ENCODE data around the gene MBTPS1. TPM values are rescaled to one million over a fixed set of nuclear protein-coding genes. Genes with fewer than 3 reads are reported as not detected.

The MBTPS1 gene
- total RNA-seq, 2 donors from 2014 or later, result 44.0 to 54.4 TPM

DNA sequence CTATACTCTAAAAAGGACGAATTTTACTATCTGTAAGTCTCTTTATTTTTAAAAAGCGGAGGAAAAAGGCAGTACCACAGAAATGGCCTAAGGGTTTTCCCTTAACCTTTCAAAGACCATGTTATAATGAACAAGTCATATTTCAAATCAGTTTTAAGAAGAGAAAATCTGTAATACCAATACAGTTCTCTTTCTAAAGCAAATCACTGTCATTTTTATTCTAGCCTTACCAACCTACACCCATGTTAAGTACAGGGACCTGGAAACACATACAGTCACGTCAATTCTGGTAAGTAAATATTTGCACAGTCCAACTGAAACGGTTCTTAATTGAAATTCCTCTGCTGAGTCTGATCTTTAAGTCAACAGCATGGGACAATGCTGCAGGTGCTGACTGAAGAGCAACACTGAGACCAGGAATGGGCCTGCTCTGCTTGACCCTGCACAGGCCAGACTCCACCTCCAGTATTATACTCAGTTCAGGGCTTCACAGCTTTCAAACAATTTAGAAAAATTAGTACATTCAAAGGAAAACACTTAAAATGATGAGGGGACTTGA, 20.2 kb downstream of the MBTPS1 start:
- Mint-ChIP-seq H3K27ac (no peak overlapping the region), H3K4me1 (no peaks in the 10 kb centered on the region), H3K9me3 (no peaks in the 10 kb centered on the region), H3K36me3 (ENCODE audit: low read depth) (peaks cover 96% of the 10 kb centered on the region), H3K4me3 (no peak overlapping the region), H3K27me3 (no peaks in the 10 kb centered on the region)
- ATAC-seq (replicated peaks), result no peak

DNA sequence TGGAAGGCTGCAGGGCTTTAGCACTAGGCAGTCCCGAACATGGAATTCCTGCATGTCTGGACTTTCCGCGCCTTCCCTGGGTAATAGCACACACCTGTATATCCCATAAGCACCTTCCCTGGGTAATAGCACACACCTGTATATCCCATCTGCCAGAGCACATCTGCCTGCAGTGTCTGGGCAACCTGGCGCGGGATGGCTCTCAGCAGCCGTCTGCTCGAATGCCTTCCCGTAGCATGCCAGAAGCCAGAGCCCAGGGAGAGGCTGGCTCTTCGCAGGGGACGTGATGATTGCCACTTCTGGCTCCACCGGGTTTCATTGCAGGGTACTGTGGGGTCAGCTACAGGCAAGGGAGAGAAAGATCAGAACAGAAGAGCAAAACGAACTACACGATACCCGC, 21.3 kb downstream of the MBTPS1 start:
- Mint-ChIP-seq H3K4me1 (no peaks in the 10 kb centered on the region), H3K27me3 (no peaks in the 10 kb centered on the region), H3K27ac (no peak overlapping the region), H3K4me3 (no peak overlapping the region), H3K36me3 (ENCODE audit: low read depth) (peaks cover 99% of the 10 kb centered on the region), H3K9me3 (no peaks in the 10 kb centered on the region)
- ATAC-seq (replicated peaks), result no peak

DNA sequence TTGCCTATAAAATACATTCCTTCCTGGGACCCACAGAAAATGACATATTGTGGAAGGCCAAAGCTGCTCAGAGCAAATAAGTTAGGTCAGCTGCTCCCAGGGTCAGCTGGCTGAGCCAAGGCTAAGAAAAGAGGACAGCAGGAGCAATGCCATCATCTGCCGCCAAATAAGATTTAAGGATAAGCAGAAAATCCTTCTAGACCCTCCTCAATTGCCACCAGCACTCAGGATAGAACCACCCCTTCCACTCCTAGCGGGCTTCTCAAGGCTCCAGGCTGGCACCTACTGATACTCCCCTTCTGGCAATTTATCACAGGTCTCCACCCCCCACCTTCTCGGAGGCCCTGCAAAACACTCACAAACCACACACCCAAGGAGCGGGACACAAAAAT, 22.9 kb downstream of the MBTPS1 start:
- Mint-ChIP-seq H3K27me3 (no peaks in the 10 kb centered on the region), H3K4me3 (no peak overlapping the region), H3K4me1 (peaks cover 8% of the 10 kb centered on the region), H3K9me3 (no peaks in the 10 kb centered on the region), H3K36me3 (ENCODE audit: low read depth) (peaks cover 100% of the 10 kb centered on the region), H3K27ac (peak overlapping the region; percentile 38)
- no peak for ATAC-seq (replicated peaks)

DNA sequence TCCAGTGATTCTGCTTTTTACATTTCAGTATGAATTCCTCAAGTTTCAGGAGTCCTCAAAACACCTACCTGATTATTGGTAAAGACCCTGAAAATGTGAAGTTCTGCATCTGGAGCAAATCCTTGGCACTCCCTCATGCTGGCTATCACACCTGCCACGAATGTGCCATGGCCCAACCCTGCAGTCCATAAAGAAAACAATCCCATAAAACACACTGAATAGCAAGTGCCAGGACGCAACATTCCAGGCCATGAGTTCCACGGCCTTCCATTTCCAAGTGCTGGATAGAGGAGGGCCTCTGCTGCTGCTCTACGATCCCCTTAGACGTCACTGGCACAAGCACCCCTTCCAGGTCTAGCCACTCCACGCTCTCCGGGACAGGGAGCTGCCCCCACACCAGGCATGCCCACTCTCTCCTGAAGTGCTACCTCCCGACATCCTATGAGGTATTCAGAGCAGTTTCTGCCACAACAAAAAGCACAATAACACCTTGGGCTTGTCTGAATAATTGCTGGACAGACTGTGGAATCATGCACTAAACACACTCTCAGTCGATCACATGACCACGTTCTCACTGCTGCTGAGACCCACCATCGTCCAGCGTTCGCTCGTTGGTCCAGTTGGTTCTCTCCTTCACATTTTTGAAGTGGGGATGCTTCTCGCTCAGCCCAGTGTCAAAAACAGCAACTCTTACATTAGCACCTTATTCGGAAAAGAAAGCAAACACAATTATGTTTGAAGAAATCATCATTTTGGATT, 23.4 kb downstream of the MBTPS1 start:
- peak overlapping the region; percentile 38 for H3K27ac Mint-ChIP-seq
- no peak overlapping the region for H3K4me3 Mint-ChIP-seq
- no peaks in the 10 kb centered on the region for H3K27me3 Mint-ChIP-seq
- no peak for ATAC-seq (replicated peaks)
- H3K4me1 Mint-ChIP-seq, result peaks cover 14% of the 10 kb centered on the region
- peaks cover 100% of the 10 kb centered on the region for H3K36me3 Mint-ChIP-seq (ENCODE audit: low read depth)
- no peaks in the 10 kb centered on the region for H3K9me3 Mint-ChIP-seq

DNA sequence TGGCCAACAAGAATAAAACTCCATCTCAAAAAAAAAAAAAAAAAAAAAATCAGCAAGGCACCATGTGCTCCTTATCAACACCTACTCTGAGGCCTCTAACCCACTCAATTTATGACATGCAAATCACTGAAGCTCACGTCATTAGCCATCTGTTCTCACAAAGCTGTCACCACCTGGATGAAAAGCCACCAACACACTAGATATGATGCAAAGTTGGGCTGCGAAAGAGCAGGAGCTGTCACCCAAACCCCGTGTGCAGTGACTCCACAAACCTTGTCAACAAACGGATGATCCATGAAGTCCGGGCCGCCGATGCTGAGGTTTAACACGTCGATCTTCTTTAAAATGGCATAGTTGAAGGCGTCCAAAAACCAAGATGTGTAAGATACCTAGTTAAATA, 25.3 kb downstream of the MBTPS1 start:
- no peaks in the 10 kb centered on the region for H3K27me3 Mint-ChIP-seq
- H3K9me3 Mint-ChIP-seq, result no peaks in the 10 kb centered on the region
- ATAC-seq (replicated peaks), result no peak
- peaks cover 99% of the 10 kb centered on the region for H3K36me3 Mint-ChIP-seq (ENCODE audit: low read depth)
- no peak overlapping the region for H3K4me3 Mint-ChIP-seq
- no peak overlapping the region for H3K27ac Mint-ChIP-seq
- H3K4me1 Mint-ChIP-seq, result peaks cover 19% of the 10 kb centered on the region

DNA sequence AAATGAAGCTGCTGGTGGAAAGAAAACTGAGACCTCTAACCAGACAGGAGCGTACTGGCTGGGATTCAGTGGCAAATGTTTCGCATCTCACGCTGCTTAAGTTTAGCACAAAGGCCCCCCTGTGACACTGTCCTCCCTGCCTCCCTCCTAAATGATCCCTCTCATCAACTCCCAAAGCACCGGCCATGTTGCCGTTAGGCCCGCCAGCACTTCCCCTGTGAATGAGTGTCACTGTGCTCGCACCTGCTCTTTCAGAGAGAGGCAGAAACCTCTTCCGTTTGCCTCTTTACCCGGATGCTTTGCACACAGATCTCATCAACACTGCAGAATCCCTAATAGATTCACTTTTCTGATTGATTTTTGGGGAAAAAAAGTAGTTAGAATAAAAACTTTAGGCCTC, 26.5 kb downstream of the MBTPS1 start:
- H3K4me1 Mint-ChIP-seq, result peaks cover 25% of the 10 kb centered on the region
- no peak overlapping the region for H3K4me3 Mint-ChIP-seq
- no peaks in the 10 kb centered on the region for H3K9me3 Mint-ChIP-seq
- no peak overlapping the region for H3K27ac Mint-ChIP-seq
- H3K36me3 Mint-ChIP-seq (ENCODE audit: low read depth), result peaks cover 95% of the 10 kb centered on the region
- ATAC-seq (replicated peaks), result no peak
- no peaks in the 10 kb centered on the region for H3K27me3 Mint-ChIP-seq

DNA sequence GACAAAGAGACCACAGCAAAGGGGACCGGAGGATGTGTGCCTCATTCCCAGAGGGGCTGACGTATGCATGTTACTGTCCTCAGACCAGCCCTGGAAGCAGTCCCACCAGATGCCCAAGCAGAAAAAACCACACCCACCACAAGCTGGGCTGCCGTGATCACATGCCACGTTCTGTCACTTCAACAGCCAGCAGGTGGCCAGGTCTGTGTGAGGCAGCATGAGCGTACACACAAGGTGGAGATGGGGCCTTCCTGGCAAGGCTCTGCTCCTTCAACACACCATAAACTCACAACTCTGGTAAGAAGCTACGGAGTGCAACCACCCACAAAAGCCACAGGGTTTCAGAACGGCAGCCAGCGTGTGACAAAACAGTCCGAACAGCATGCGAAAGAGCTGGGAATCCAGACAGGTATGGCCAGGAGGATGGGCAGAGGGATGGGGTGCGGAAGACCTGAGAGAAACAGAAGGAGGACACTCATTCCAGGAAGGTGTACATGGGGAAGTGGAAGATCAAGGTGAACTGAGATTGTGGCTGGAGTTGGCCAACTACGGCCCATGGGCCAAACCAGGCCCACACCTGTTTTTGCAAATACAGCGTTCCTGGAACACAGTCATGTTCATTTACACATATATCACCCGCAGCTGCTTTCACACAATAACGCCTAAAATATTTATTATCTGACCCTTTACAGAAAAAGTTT, 27.9 kb downstream of the MBTPS1 start:
- no peaks in the 10 kb centered on the region for H3K9me3 Mint-ChIP-seq
- peak; percentile 76 for ATAC-seq (replicated peaks)
- peaks cover 95% of the 10 kb centered on the region for H3K36me3 Mint-ChIP-seq (ENCODE audit: low read depth)
- H3K4me1 Mint-ChIP-seq, result peaks cover 29% of the 10 kb centered on the region
- peak overlapping the region; percentile 77 for H3K27ac Mint-ChIP-seq
- H3K4me3 Mint-ChIP-seq, result peak overlapping the region; percentile 38
- H3K27me3 Mint-ChIP-seq, result no peaks in the 10 kb centered on the region

DNA sequence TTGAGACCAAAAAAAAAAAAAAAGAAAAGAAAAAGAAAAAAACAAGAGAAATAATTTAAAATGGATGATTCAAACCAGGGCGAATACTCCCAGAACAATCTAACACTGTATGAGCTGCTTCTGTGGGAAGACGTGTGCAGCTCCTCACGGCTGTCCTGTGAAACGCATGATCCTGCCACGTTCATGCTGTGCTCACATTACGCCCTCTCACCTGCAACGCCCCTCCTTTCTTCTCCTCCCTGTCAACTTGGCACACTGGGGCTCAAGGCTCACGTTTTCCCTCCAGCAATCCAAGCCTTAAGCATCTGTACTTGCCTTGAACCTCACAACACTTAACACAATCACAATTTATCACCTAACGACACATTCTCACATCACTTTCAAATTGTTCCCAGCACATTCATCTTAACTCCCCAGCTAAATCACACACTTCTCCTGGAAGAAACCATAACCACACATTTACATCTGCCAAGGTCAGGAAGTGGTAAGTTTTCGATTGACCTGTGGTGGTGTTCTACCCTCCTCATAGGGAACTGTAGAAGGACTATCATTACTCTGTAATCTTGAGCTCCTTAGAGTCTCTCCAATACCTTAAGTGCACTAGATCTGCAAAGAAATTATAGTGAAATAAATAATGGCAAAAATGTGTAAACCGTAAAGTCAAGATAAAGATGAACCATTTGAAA, 29.1 kb downstream of the MBTPS1 start:
- Mint-ChIP-seq H3K27ac (peak overlapping the region; percentile 1), H3K27me3 (no peaks in the 10 kb centered on the region), H3K9me3 (no peaks in the 10 kb centered on the region), H3K4me3 (no peak overlapping the region), H3K36me3 (ENCODE audit: low read depth) (peaks cover 92% of the 10 kb centered on the region), H3K4me1 (peaks cover 29% of the 10 kb centered on the region)
- peak; percentile 56 for ATAC-seq (replicated peaks)

DNA sequence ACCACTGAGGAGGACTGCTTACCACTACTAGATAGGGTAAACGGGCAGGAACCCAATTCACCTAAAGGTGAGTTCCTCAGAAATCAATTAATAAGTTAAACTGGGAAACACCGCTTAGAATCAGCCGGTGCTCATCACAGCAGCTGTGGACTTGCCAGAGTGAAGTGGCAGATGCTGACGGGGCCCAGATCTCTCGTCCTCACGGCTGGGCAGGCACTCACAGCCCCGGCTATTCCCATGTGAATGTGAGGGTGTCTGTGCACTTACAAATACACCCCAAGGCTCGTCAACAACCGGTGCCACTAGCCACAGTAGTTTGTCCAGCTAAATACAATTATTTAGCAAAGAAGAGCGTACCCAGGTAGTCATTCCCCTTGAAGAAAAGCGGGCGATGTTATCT, 29.7 kb downstream of the MBTPS1 start:
- no peaks in the 10 kb centered on the region for H3K9me3 Mint-ChIP-seq
- H3K36me3 Mint-ChIP-seq (ENCODE audit: low read depth), result peaks cover 92% of the 10 kb centered on the region

DNA sequence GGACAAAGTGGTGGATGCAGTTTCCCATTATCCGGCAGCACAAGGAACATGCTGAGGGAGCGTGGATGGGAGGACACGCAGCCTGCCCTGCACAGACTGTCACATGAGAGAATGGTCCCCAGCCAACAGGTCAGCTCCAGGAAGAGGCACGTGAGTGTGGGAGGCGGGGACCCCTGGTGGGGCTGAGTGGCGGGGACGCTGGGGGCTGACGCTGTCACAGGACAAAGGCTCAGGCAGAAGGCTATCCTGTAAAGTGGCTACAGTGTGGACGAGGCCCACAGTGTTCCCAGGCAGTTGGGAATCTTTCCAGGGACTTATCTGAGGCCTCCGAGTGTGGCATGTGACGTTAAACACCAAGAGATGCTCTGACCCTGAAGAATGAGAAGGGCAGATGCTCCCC, 30.4 kb downstream of the MBTPS1 start:
- peak overlapping the region; percentile 30 for H3K4me3 Mint-ChIP-seq
- peaks cover 29% of the 10 kb centered on the region for H3K4me1 Mint-ChIP-seq
- peak overlapping the region; percentile 33 for H3K27ac Mint-ChIP-seq
- H3K9me3 Mint-ChIP-seq, result no peaks in the 10 kb centered on the region
- peaks cover 92% of the 10 kb centered on the region for H3K36me3 Mint-ChIP-seq (ENCODE audit: low read depth)
- no peaks in the 10 kb centered on the region for H3K27me3 Mint-ChIP-seq
- no peak for ATAC-seq (replicated peaks)

More for the DNA sequence above, 29.7 kb downstream of the MBTPS1 start:
- Mint-ChIP-seq H3K27me3 (no peaks in the 10 kb centered on the region), H3K27ac (no peak overlapping the region), H3K4me3 (no peak overlapping the region), H3K4me1 (peaks cover 29% of the 10 kb centered on the region)
- no peak for ATAC-seq (replicated peaks)

DNA sequence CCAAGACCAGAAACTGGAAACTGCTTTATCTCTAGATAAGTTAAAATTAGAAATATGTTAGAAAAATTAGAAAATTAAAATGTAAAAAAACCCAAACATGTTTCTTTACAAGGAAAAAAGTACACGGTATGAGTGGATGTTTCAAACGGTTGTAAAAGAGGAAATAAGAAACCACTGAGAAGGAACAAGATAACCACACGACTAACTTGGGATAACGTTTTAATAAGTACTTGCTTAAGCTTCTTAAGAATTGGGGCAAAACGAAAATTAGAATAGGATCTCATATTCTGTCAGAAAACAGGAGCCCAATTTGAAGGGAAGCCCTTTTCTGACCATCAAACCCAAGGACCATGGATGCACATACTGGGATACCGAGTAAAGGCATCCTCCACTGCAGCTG, 31.0 kb downstream of the MBTPS1 start:
- peak overlapping the region; percentile 30 for H3K4me3 Mint-ChIP-seq
- ATAC-seq (replicated peaks), result no peak
- H3K9me3 Mint-ChIP-seq, result no peaks in the 10 kb centered on the region
- H3K27ac Mint-ChIP-seq, result peak overlapping the region; percentile 33
- no peaks in the 10 kb centered on the region for H3K27me3 Mint-ChIP-seq
- peaks cover 29% of the 10 kb centered on the region for H3K4me1 Mint-ChIP-seq
- H3K36me3 Mint-ChIP-seq (ENCODE audit: low read depth), result peaks cover 92% of the 10 kb centered on the region

DNA sequence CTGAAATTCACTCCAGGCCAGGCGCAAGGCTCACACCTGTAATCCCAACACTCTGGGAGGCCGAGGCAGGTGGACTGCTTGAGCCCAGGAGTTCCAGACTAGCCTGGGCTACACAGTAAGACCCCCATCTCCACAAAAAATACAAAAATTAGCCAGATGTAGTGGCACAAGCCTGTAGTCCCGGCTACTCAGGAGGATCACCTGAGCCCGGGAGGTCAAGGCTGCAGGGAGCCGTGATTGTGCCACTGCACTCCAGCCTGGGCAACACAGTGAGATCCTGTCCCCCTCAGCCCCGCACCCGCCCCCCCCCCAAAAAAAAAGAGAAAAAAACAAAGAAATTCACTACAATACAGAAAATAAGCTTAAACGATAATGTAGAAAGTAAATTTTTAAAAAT, 31.5 kb downstream of the MBTPS1 start:
- H3K27me3 Mint-ChIP-seq, result no peaks in the 10 kb centered on the region
- no peaks in the 10 kb centered on the region for H3K9me3 Mint-ChIP-seq
- no peak for ATAC-seq (replicated peaks)
- H3K36me3 Mint-ChIP-seq (ENCODE audit: low read depth), result peaks cover 92% of the 10 kb centered on the region
- peaks cover 29% of the 10 kb centered on the region for H3K4me1 Mint-ChIP-seq
- H3K27ac Mint-ChIP-seq, result no peak overlapping the region
- H3K4me3 Mint-ChIP-seq, result no peak overlapping the region

DNA sequence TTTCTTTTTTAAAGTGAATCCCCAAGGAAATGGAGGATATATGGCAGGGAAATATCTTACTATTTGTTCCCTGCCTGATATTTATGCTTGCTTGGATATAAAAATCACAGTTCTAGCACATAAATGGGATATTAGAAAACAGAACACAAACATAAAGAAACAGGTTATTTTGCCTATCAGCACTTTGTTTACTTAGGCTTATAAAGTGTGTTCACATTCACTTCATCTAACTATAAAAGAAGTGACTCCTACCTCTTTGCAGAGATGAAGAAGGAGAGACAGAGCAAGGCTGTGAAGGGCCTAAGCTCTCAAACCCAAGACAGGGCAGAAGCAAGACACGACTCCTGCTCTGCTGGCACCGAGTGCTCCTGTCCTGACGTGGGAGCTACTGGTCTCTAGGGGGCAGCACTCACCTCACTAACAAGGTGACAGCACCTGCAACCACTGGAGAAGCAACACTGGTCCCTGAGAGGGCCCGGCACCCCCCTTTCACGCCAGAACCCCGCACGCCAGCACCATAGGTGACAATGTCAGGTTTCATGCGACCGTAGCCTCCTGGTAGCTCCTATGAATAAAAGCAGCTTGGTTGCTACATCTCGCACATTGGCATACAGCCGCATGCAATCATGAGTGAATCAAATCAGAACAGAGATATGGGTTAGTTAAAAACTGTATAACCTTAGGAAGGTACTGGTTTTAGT, 32.0 kb downstream of the MBTPS1 start:
- H3K9me3 Mint-ChIP-seq, result no peaks in the 10 kb centered on the region
- H3K27me3 Mint-ChIP-seq, result no peaks in the 10 kb centered on the region
- H3K4me3 Mint-ChIP-seq, result no peak overlapping the region
- peaks cover 92% of the 10 kb centered on the region for H3K36me3 Mint-ChIP-seq (ENCODE audit: low read depth)
- H3K27ac Mint-ChIP-seq, result no peak overlapping the region
- peak; percentile 84 for ATAC-seq (replicated peaks)
- peaks cover 29% of the 10 kb centered on the region for H3K4me1 Mint-ChIP-seq

All from activated T-helper 17 cell treated with anti-CD3 and anti-CD28 coated beads, Interleukin-2, amount 50 U/mL, for 72 hours (primary cell).